NCI-H345 treated with DMSO at 0.1 percent for 48 hours (cell line): Measurements from ENCODE around the gene ZC3H12C.
"Not testable (repeated sequence)": the region's sequence is repeated elsewhere in the genome, so short reads cannot be mapped to it uniquely, and the experiment has no call there.

Experiments used
- DNase-seq: peaks from one replicate; lab custom pipeline; 2025; ENCODE audit not compliant: unreplicated experiment; lab: John Stamatoyannopoulos, UW

ZC3H12C gene

DNA sequence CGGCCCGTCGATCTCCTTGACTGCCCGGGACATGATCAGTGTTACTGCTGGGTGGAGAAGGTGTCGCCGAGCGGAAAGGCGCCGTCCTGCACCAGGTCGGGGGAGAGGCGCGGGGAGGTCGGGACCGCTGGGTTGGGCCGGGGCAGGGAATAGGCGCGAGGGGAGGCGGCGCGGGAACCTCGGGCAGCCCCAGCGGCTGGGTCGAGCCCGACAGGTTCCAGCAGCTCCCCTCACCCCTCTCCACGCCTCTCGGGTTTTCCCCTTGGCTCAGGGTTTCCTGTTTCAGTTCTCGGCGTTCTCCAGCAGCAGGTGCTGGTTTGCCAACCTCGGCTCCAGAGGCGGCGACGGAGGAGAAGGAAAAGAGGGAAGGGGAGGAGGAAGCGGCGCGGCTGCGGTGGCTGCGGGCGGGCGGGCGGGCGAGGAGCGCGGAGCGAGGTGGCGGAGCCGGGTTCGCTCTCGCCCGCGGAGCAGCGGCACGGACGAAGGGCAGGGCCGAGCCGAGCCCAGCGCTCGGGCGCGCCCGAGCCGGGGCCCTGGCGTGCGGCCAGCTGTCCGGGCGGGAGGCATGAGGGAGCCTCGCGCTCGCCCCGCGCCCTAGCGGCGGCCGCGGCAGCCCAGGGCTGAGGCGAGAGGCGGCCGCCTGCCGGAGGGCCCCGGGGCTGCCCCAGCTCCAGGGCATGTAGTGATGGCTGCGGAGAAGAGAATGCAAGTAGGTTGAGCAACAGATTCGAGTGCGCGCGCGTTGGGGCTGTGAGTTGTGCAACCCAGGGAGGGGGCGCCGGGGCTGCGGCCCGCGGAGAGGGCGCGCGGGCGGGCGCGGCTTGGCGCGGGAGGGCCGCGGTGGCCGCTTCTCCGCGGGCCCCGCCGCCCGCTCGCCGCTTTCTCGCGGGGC lies at the start of gene ZC3H12C:
Gene ZC3H12C (plus strand): TSS at position 878 of the 892 bp plus-strand sequence. CDS start 20 bp downstream, outside the sequence.
- peak; percentile 56 for DNase-seq

DNA sequence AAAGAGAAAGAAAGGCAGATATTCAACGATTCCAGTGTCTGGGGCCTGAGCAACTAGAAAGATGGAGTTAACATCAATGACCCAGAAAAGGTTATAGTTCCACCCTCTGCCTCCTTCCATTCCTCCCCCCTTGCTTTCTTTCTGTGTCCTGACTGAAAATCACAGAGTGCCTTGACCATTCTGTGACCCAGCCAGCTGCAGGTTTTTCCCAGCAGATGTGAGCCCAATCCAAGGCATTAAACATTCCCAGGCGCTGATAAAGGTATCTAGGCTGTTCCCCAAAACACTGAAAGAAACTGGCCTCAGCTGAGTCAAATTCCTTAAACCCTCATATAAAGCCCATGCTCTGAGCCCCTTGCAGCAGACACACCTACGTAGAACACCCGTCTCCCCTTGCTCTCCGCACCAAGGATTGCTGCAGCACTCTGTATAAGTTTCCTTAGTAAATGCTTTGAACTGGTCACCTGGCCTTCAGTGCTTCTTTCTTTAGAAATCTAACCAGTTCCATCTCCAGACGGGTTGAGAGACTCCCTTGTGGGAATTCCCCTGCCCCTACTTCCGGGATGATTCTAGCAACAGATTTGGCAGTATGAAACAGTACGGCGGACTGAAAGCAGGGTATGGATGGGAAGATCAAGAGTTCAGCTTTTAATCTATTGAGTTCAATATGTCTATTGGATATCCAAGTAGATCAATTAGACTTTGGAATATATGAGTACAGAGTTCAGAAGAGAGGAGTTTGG lies 48.8 kb upstream of the ZC3H12C start:
- DNase-seq, result no peak

DNA sequence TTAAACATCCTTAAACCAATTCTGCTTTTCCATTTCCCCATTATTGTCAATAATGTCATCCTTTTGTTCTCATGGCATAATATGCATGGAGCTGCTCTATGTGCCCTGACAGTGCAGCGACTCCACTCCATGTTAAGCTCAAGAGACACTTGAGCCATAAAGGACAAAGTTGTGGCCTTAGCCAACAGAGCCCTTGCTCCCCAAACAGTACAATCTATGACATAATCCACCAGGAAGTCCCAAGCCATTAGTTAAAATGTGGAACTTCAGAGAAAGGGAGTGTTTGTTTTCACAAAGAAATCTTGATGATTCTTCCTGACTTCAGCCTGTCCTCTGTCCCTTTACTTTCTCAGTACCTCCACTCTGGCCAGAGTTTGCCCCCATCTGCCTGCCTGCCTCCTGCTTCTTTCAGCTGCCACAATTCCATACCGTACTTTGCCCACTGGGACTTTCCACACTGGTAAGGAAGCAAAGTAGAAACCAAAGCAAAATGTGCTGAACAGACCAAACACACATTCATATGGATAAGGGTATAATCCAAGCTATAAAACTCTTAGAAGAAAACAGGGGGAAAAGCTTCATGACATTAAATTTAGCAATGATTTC lies 46.3 kb upstream of the ZC3H12C start:
- no peak for DNase-seq

- no peak for DNase-seq
Observed at GRCh38 chr11:110049501-110050200, 43.5 kb upstream of the ZC3H12C start.

- no peak for DNase-seq
Observed at GRCh38 chr11:110050201-110050506, 43.0 kb upstream of the ZC3H12C start.

GRCh38 chr11:110053848-110054414 lies 39.3 kb upstream of the ZC3H12C start:
- DNase-seq, result no peak

DNA sequence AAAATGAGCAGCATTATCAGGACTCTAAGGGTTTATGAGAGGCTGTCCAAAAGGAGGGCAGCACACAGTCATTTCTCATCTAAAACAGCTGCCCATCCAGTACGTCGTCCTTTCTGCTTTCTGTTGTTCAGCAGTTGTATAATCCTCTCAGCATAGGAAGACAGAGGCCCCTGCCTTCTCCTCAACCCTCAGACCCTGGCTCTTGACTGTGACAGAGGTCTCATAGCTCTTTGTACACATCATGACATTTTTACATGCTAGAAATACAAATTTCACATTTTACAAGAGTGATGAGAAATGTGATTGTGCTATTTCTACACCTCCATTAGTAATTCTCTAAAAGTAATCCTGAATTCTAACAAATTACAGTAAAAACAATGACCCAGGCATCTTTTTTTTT lies 36.2 kb upstream of the ZC3H12C start:
- DNase-seq, result no peak

DNA sequence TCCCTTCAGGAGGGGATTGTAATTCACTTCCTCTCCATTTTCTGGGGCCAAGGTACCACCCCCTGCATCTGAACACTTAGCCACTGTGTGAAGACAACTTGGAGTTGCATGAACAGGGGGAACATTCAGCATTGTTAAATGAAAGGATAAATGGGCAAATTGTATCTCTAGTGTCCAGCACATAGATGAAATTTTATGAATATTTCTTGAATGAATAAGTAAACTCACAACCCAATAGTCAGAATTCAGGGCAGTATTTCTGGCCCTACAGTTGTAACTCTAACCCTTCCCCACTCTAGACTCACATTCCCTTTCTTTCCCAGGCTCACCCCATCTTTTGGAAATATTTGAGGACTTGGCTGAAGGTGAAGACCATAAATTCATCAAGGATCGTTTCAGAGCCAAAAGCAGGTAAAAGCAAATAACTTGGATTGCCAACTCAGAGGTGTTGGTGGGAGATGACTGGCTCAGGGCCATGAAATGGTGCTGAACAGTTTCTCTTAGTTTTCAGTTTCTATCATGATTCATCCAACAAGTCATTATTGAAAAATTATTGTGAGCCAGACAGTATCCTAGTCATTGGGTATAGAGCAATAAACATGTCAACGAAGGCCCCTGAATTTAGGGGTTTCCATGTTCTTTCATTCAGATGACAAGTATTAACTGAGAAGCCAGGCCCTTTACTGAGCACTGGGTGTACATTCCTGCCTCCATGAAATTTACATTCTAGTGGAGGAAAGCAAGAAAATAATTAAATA lies 33.3 kb upstream of the ZC3H12C start:
- DNase-seq, result no peak

GRCh38 chr11:110061296-110061695 lies 31.9 kb upstream of the ZC3H12C start:
- DNase-seq, result no peak

GRCh38 chr11:110062247-110062646 lies 30.9 kb upstream of the ZC3H12C start:
- no peak for DNase-seq

DNA sequence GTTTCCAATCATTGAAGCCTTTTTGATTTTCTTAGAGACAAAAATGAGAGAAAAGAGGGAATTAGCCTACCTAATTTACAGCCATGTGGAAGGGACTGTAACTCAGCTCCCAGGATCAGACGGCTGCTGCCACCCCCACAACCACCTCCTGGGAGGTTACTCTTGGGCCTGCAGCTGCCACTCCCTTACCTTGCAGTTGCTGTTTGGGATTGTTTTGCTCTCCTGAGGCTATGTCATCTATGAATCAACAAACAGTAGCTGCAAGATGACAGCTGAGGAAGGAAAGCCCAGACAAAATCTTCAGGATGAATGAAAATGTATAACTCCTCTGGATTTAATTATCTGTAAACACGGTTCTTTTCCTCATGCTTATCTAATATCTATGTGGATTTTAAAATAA lies 28.0 kb upstream of the ZC3H12C start:
- DNase-seq, result no peak

GRCh38 chr11:110068001-110068400 lies 25.2 kb upstream of the ZC3H12C start:
- DNase-seq, result not testable (repeated sequence)

GRCh38 chr11:110069158-110069737 lies 23.9 kb upstream of the ZC3H12C start:
- DNase-seq, result no peak

DNA sequence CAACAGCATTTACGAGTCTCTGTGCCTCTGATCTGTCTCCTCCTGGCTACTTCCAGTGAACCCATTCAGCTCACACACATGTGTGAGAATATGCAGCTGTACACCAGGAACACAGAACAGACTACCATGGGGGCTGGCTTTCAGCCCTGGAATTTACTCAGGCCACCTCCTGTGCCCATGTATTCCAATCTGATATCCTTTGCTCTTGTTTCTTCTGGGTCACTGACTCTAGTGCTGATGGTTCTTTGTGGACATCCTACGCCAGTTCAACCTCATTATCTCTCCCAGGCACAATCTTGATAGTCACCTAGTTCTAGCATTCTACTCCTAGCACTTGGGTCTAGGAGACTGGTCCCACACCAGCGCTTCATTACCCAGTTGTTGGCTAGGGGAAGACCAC lies 23.0 kb upstream of the ZC3H12C start:
- no peak for DNase-seq

GRCh38 chr11:110071197-110071596 lies 22.0 kb upstream of the ZC3H12C start:
- no peak for DNase-seq

DNA sequence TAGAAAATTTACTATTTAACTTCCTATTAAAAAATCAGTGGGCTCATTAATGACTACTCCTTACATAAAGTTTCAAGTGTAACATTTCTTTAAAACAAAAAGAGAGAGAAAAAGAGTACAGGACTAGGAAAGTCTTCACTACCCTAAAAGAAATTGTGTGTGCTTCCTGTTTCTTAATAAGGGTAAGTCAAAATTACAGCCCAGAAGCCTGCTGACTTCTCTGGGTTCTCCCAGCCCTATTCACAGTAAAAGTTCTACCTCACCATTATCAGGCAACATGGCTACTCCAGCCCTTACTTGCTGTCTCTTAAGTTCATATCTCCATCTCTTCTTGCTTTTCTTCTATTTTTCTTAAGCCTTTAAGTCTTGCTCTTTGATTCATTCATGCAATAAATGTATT lies 20.3 kb upstream of the ZC3H12C start:
- DNase-seq, result no peak

- DNase-seq, result no peak
Observed at GRCh38 chr11:110074499-110074898, 18.7 kb upstream of the ZC3H12C start.

DNA sequence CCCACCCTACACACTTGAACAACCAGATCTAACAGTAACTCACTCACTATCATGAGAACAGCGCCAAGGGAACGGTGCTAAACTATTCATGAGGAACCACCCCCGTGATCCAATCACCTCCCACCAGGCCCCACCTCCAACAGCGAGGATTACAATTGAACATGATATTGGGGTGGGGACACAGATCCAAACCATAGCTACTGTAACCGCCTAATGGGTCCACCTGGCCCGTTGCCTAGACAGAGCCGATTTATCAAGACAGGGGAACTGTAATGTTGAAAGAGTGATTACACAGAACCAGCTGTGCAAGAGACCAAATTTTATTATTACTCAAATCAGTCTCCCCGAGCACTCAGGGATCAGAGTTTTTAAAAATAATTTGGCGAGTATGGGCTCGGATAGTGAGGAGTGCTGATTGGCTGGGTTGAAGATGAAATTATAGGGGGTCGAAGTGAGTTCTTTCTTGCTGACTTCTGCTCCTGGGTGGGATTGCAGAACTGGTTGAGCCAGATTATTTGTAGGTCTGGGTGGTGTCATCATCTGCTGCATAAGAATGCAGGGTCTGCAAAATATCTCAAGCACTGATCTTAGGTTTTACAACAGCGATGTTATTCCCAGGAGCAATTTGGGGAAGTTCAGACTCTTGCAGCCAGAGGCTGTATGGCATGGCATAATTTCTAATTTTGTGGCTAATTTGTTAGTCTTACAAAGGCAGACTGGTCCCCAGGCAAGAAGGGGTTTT lies 17.9 kb upstream of the ZC3H12C start:
- no peak for DNase-seq

DNA sequence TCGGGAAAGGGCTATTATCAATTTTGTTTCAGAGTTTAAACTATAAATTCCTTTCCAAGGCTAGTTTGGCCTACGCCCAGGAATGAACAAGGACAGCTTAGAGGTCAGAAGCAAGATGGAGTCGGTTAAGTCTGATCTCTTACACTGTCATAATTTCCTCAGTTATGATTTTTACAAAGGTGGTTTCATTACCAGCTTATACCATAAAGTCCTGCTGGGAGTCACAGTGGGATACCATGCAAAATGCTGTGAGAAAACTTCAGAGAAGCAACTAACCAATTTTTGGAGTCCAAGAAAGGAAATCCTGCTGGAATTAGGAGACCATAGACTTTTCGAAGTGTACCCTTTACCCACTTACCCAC lies 17.4 kb upstream of the ZC3H12C start:
- no peak for DNase-seq
